ENCODE data around the gene ZNF787. TPM values are rescaled to one million over a fixed set of nuclear protein-coding genes. Genes with fewer than 3 reads are reported as not detected.

The ZNF787 gene
- total RNA-seq, 1 experiment from 2014 or later, result 54.6 TPM

GRCh38 chr19:56161534-56161933, 40.4 kb upstream of the ZNF787 start:
- Mint-ChIP-seq H3K27me3 (ENCODE audit: low read depth) (no peaks in the 10 kb centered on the region; the same call in 1 of the 2 replicates), H3K4me1 (no peaks in the 10 kb centered on the region), H3K9me3 (no peaks in the 10 kb centered on the region; a peak in 1 of 5 replicates), H3K4me3 (no peak overlapping the region), H3K27ac (no peak overlapping the region), H3K36me3 (ENCODE audit: insufficient read depth in 1 of 3, low read depth in 3 of 3) (peaks cover 7 to 12% (median 9%) of the 10 kb centered on the region in 3 experiments)
- H3K14ac ChIP-seq (ENCODE audit: insufficient read depth, low read length), result no peak overlapping the region; the same call in 1 of the 2 replicates
- no peak overlapping the region for H4K91ac ChIP-seq (ENCODE audit: insufficient read length, low read depth, low read length)
- no peak overlapping the region for H3K23ac ChIP-seq (ENCODE audit: insufficient read length, low read depth, low read length)
- H4K8ac ChIP-seq (replicated peaks; ENCODE audit: insufficient read length, low read depth, low read length), result no peak overlapping the region
- H2AK5ac ChIP-seq (ENCODE audit: insufficient read length, low read length), result no peak overlapping the region
- no peaks in the 10 kb centered on the region for H3K79me1 ChIP-seq (ENCODE audit: insufficient read depth, low read depth, low read length, poor library complexity, severe bottlenecking)
- no peak overlapping the region for H2BK120ac ChIP-seq (ENCODE audit: low read depth, low read length, poor library complexity, severe bottlenecking)
- no peak overlapping the region for H2AFZ ChIP-seq (ENCODE audit: low read length)
- H2BK12ac ChIP-seq (ENCODE audit: insufficient read length, low read depth, low read length), result no peak overlapping the region
- no peak overlapping the region for H3K56ac ChIP-seq (ENCODE audit: insufficient read length, low read depth, low read length)
- H3K79me2 ChIP-seq (ENCODE audit: insufficient read depth, low read length), result no peaks in the 10 kb centered on the region
- H3K23me2 ChIP-seq (ENCODE audit: insufficient read length, low read depth, low read length, poor library complexity, severe bottlenecking), result no peaks in the 10 kb centered on the region
- H3K4me1 ChIP-seq (ENCODE audit: insufficient read depth, low read length), result no peaks in the 10 kb centered on the region
- no CpG with 5 or more reads among the region's 11 CpGs for WGBS (ENCODE audit: extremely low coverage, insufficient read length, low lambda C conversion rate)
- H2BK20ac ChIP-seq (ENCODE audit: low read depth, low read length, poor library complexity, severe bottlenecking), result no peak overlapping the region
- no peak overlapping the region for H4K5ac ChIP-seq (ENCODE audit: insufficient read length, low read depth, low read length)
- no peak overlapping the region for H3K18ac ChIP-seq (ENCODE audit: insufficient read length, low read depth, low read length)
- no peak overlapping the region for H3K4ac ChIP-seq (ENCODE audit: low read depth, low read length)
- DNase-seq, result no peak
- no peaks in the 10 kb centered on the region for H3K27me3 ChIP-seq (ENCODE audit: insufficient read depth, low read length)
- no peaks in the 10 kb centered on the region for H3K9me3 ChIP-seq (ENCODE audit: control insufficient read depth, low read depth, low read length)
- H4K20me1 ChIP-seq (ENCODE audit: control insufficient read depth, insufficient read depth, insufficient read length), result no peaks in the 10 kb centered on the region
- H2BK15ac ChIP-seq (ENCODE audit: low read depth, low read length), result no peak overlapping the region
- no peak overlapping the region for H3K4me2 ChIP-seq (ENCODE audit: insufficient read depth, insufficient read length, low read length)
- no peak overlapping the region for H2BK5ac ChIP-seq (ENCODE audit: insufficient read length, low read length)
- no peak overlapping the region for H3T11ph ChIP-seq (ENCODE audit: low read length)
- no peak overlapping the region for H3K9ac ChIP-seq (ENCODE audit: extremely low read depth, insufficient read length, low read length)
- TF ChIP-seq CTCF (conservative IDR thresholded peaks at IDR 0.05), result no peak
- no peak overlapping the region for H3K27ac ChIP-seq (ENCODE audit: insufficient read length, low read depth, low read length)
